ENCODE measurements around the gene RUNDC3A. TPM values are rescaled to one million over a fixed set of nuclear protein-coding genes. Genes with fewer than 3 reads are reported as not detected.

The RUNDC3A gene
- total and polyA plus RNA-seq, 2 of the 8 experiments (the other 6 are each of a cell fraction or from before 2014, with no cell fraction given), result 6.4 to 13.8 TPM

DNA sequence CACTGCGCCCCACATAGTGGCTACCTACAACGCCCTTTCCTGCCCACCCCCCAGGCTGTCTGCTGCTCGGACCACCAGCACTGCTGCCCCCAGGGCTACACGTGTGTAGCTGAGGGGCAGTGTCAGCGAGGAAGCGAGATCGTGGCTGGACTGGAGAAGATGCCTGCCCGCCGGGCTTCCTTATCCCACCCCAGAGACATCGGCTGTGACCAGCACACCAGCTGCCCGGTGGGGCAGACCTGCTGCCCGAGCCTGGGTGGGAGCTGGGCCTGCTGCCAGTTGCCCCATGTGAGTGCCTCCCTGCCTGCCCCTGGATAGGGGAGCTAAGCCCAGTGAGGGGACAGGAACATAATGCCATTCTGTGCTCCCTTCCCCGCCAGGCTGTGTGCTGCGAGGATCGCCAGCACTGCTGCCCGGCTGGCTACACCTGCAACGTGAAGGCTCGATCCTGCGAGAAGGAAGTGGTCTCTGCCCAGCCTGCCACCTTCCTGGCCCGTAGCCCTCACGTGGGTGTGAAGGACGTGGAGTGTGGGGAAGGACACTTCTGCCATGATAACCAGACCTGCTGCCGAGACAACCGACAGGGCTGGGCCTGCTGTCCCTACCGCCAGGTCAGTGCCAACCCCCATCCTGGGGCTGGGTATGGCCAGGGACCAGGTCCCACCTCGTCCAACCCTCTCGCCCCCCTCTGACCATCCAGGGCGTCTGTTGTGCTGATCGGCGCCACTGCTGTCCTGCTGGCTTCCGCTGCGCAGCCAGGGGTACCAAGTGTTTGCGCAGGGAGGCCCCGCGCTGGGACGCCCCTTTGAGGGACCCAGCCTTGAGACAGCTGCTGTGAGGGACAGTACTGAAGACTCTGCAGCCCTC is 43.8 kb downstream of the RUNDC3A start:
- no peak overlapping the region for H2BK5ac ChIP-seq (ENCODE audit: low read depth, low read length)
- H3K36me3 ChIP-seq (ENCODE audit: control insufficient read depth in 2 of 4, insufficient read depth in 4 of 4, low read length in 3 of 4), result peaks cover 0 to 3% (median under 1%) of the 10 kb centered on the region in 4 experiments; a peak in 3 of 8 replicates
- H3K79me1 ChIP-seq (ENCODE audit: low read depth, low read length), result no peaks in the 10 kb centered on the region
- H3K27me3 ChIP-seq (replicated peaks in 1 of 4; ENCODE audit: control insufficient read depth in 3 of 4, extremely low read depth in 1 of 4, insufficient read depth in 3 of 4, low read length in 3 of 4), result no peaks in the 10 kb centered on the region; a peak in 2 of 7 replicates
- no peak overlapping the region for H2AK5ac ChIP-seq (ENCODE audit: low read depth, low read length)
- H4K91ac ChIP-seq (replicated peaks; ENCODE audit: insufficient read length, low read length), result no peak overlapping the region
- no peak overlapping the region for H3K27ac ChIP-seq (ENCODE audit: low read depth, low read length)
- H3K4me2 ChIP-seq (ENCODE audit: insufficient read depth in 1 of 2, low read depth in 2 of 2, low read length in 2 of 2), result no peak overlapping the region; a peak in 1 of 4 replicates
- peaks cover 4 to 21% of the 10 kb centered on the region in 2 experiments for H4K20me1 ChIP-seq (replicated peaks in 1 of 2; ENCODE audit: control insufficient read depth in 1 of 2, insufficient read depth in 2 of 2, low read length in 2 of 2)
- POLR2A ChIA-PET (ENCODE audit: partially characterized antibody), result interaction anchor here (0.7 to 3.2 kb wide), 13 partner anchors 10 to 229 kb away, joined by 3 to 18 read pairs (median 5); partner anchors contain the start of genes FAM171A2, HDAC5, TMUB2 and UBTF
- DNase-seq (ENCODE audit: low read depth in 1 of 2, low spot score in 2 of 2), result no peak
- CTCF ChIA-PET (ENCODE audit: partially characterized antibody), result interaction anchor here (0.6 to 5.7 kb wide), 23 partner anchors 8 to 344 kb away, joined by 3 to 62 read pairs (median 6); partner anchors contain the start of genes ASB16, FAM171A2, GRN and TMUB2
- no peak overlapping the region for H3K23ac ChIP-seq (ENCODE audit: insufficient read length)
- no peak overlapping the region for H3K18ac ChIP-seq (ENCODE audit: extremely low read depth, low read length)
- no peak overlapping the region for H4K5ac ChIP-seq (ENCODE audit: insufficient read length, low read depth, low read length)
- no peak overlapping the region for H3K4me3 ChIP-seq (ENCODE audit: extremely low read depth in 1 of 4, insufficient read depth in 2 of 4, low read depth in 3 of 4, low read length in 4 of 4)
- no peak overlapping the region; the same call in 1 of the 2 replicates for H4K8ac ChIP-seq (ENCODE audit: extremely low read depth, insufficient read depth, low read length)
- H2BK20ac ChIP-seq (ENCODE audit: low read length), result no peak overlapping the region
- H2BK120ac ChIP-seq (replicated peaks; ENCODE audit: low read depth, low read length), result no peak overlapping the region
- H3K14ac ChIP-seq (ENCODE audit: insufficient read length), result no peak overlapping the region
- no peak overlapping the region for H3K9ac ChIP-seq (replicated peaks in 1 of 4; ENCODE audit: extremely low read depth in 1 of 4, low read depth in 3 of 4, low read length in 3 of 4)
- H3K4me1 ChIP-seq (replicated peaks in 1 of 4; ENCODE audit: control insufficient read depth in 3 of 4, insufficient read depth in 4 of 4, low read length in 3 of 4), result peaks cover 0 to 8% (median 4%) of the 10 kb centered on the region in 4 experiments; a peak in 4 of 7 replicates
- H3K56ac ChIP-seq (replicated peaks; ENCODE audit: insufficient read length, low read depth, low read length), result no peak overlapping the region
- no peaks in the 10 kb centered on the region for H3K9me3 ChIP-seq (ENCODE audit: insufficient read depth in 2 of 2, low read depth in 1 of 2, low read length in 1 of 2)
- H2AFZ ChIP-seq (ENCODE audit: low read length), result no peak overlapping the region
- H3K79me2 ChIP-seq (ENCODE audit: control insufficient read depth in 1 of 2, insufficient read depth in 2 of 2, low read length in 2 of 2), result no peaks in the 10 kb centered on the region
- TF ChIP-seq POLR2A (IDR thresholded peaks at IDR 0.05; ENCODE audit: control extremely low read depth in 1 of 2, low read depth in 2 of 2, low read length in 2 of 2), result peak; percentile 26 to 27; a peak in 2 of 3 replicates
- TF ChIP-seq POLR2AphosphoS5 (IDR thresholded peaks at IDR 0.05; ENCODE audit: low read depth, low read length), result no peak
- 93% methylated on average over 36 of the region's 36 CpGs; no CpG with 5 or more reads in 1 of the 2 experiments for WGBS, 2 experiments (ENCODE audit: extremely low coverage in 1 of 2, insufficient coverage in 1 of 2, insufficient read length in 1 of 2, insufficient replicate concordance in 2 of 2, low coverage in 1 of 2, low lambda C conversion rate in 2 of 2, missing lambda C conversion rate in 1 of 2)
- H3K23me2 ChIP-seq (ENCODE audit: low read depth, low read length), result peaks cover 8% of the 10 kb centered on the region; the same call in 1 of the 2 replicates
- no peak overlapping the region for H2BK15ac ChIP-seq (ENCODE audit: low read length)
- no peak overlapping the region for H3K4ac ChIP-seq (replicated peaks; ENCODE audit: insufficient read length, low read depth, low read length)
- H2BK12ac ChIP-seq (ENCODE audit: low read depth, low read length), result no peak overlapping the region
- FAIRE-seq, result no peak
